ENCODE results near the gene KIAA0319L.

GRCh38 chr1:35444519-35444774 lies 112.8 kb downstream of the KIAA0319L start:
- no peak for TF ChIP-seq CTCF (IDR thresholded peaks at IDR 0.05; ENCODE audit: borderline replicate concordance, extremely low read depth, low read length, poor library complexity, severe bottlenecking)
- TF ChIP-seq EZH2 (IDR thresholded peaks at IDR 0.05; ENCODE audit: borderline replicate concordance, low read depth, low read length, severe bottlenecking): no peak
